GM21381 (cell line): ENCODE data around the gene KRI1.
"Not testable (repeated sequence)": the region's sequence is repeated elsewhere in the genome, so short reads cannot be mapped to it uniquely, and the experiment has no call there.

ENCODE experiments used
- ATAC-seq: cut with Tn5 transposase; IDR thresholded peaks from one replicate; pipeline ENCODE4 v1.9.1; 2021; ENCODE audit warnings: mild to moderate bottlenecking, moderate library complexity; ENCODE audit not compliant: unreplicated experiment

The KRI1 gene

GRCh38 chr19:10575011-10575716 lies 9.4 kb upstream of the KRI1 start:
- no peak for ATAC-seq

GRCh38 chr19:10574462-10574861 lies 8.7 kb upstream of the KRI1 start:
- ATAC-seq = no peak

- ATAC-seq = not testable (repeated sequence)
Measured at GRCh38 chr19:10573793-10574192, 8.0 kb upstream of the KRI1 start.

- ATAC-seq = peak; percentile 67
Measured at GRCh38 chr19:10568826-10569651, 3.2 kb upstream of the KRI1 start, which contains the start of gene CDKN2D. Gene CDKN2D (minus strand): TSS chr19:10568979. CDS start chr19:10568653, 326 bp downstream.

GRCh38 chr19:10568062-10568825 lies 2.4 kb upstream of the KRI1 start:
- peak; percentile 1 for ATAC-seq

GRCh38 chr19:10567656-10568055 lies 1.8 kb upstream of the KRI1 start:
- no peak for ATAC-seq

- ATAC-seq = no peak
Measured at GRCh38 chr19:10566658-10567410, 1.0 kb upstream of the KRI1 start.

- no peak for ATAC-seq
Measured at GRCh38 chr19:10566408-10566657, 523 bp upstream of the KRI1 start.

GRCh38 chr19:10565028-10565566 lies 713 bp downstream of the KRI1 start:
- ATAC-seq = no peak

- ATAC-seq = no peak
Measured at GRCh38 chr19:10562609-10563008, 3.2 kb downstream of the KRI1 start.

- ATAC-seq = no peak
Measured at GRCh38 chr19:10560154-10560553, 5.7 kb downstream of the KRI1 start.

GRCh38 chr19:10557603-10558197 lies 8.1 kb downstream of the KRI1 start:
- ATAC-seq = no peak

- no peak for ATAC-seq
Measured at GRCh38 chr19:10555610-10555973, 10.2 kb downstream of the KRI1 start.

GRCh38 chr19:10554760-10555609 lies 10.8 kb downstream of the KRI1 start:
- ATAC-seq = no peak

GRCh38 chr19:10553943-10554381 lies 11.8 kb downstream of the KRI1 start:
- ATAC-seq = peak; percentile 54

GRCh38 chr19:10553087-10553667 lies 12.6 kb downstream of the KRI1 start:
- no peak for ATAC-seq

GRCh38 chr19:10552510-10553053 lies 13.2 kb downstream of the KRI1 start:
- ATAC-seq = no peak

GRCh38 chr19:10551698-10552301 lies 14.0 kb downstream of the KRI1 start:
- ATAC-seq = no peak
